ENCODE results near the gene PAQR7.

PAQR7 gene

GRCh38 chr1:25871704-25872494, 3.6 kb downstream of the PAQR7 start:
- DNase-seq, result no peak

GRCh38 chr1:25871086-25871703, 4.3 kb downstream of the PAQR7 start:
- DNase-seq, result no peak

GRCh38 chr1:25870614-25871013, 4.9 kb downstream of the PAQR7 start:
- no peak for DNase-seq

DNA sequence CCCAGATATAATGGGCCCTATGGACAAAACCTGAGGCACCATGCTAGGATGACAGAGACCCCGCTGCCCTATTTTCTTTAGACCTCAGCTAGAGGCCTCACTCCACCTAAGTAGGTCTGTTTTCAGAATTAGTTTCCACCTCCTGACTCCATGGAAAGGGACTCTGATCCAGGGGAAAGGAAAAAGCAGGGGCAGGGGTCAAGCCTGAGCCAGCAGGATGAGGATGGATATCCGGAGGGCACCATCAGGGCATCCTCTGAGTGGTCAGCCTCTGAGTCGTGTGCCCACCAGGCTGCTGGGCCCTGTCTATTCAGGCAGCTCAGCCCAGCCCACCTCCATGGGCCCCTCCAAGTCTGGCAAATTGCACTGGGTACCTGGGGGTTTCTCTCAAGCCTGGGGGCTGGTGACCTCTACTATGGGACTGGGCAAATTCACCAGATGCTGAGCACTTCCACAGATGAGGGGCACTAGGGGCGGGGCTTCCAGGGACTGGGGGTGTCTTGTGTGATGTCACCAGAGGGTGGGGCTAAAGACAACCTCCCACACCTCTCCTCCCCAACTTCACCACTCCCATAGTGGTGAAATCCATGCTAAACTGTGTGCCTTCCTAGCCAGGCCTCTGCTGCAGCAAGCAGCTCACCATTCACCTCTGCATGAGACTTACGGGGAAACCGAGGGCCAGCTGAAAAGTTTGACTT, 5.5 kb downstream of the PAQR7 start:
- DNase-seq, result no peak

- DNase-seq, result no peak
These were observed 8.1 kb downstream of the PAQR7 start for GRCh38 chr1:25867210-25867991.

GRCh38 chr1:25866288-25866687, 9.2 kb downstream of the PAQR7 start:
- DNase-seq, result no peak

GRCh38 chr1:25864434-25864833, 11.1 kb downstream of the PAQR7 start:
- DNase-seq, result no peak

- no peak for DNase-seq
These were observed 11.8 kb downstream of the PAQR7 start for GRCh38 chr1:25863486-25864262.

DNA sequence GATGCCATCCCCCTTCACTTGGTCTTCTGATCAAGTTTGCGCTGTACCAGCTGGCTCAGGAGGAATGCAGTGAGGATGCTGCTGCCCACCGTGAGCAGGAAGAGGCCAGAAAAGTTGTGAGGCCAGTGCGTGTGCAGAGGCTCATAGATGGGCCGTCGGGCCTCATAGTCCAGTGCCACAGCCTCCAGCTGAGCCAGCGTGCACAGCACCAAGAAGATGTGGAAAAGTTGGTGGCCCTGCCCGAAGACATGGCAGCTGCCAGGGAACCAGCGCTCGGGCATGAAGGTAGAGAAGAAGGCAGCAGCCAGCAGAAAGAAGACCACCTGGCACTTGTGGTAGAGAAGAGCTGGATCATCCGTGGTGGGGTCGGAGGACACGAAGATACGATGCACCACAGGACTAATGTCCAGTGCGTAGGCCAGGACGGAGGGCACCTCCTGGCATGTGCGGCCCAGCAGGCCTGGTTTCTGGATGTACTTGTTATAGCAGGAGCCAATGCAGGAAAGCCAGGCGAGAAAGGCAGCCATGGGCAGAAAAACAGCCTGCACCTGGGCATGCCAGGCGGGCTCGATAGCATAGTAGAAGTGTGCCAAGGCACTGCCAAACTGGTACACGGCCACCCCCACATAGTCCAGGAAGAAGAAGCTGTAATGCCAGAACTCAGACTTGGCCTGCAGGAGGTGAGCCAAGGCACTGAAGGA, 12.6 kb downstream of the PAQR7 start:
- no peak for DNase-seq

DNA sequence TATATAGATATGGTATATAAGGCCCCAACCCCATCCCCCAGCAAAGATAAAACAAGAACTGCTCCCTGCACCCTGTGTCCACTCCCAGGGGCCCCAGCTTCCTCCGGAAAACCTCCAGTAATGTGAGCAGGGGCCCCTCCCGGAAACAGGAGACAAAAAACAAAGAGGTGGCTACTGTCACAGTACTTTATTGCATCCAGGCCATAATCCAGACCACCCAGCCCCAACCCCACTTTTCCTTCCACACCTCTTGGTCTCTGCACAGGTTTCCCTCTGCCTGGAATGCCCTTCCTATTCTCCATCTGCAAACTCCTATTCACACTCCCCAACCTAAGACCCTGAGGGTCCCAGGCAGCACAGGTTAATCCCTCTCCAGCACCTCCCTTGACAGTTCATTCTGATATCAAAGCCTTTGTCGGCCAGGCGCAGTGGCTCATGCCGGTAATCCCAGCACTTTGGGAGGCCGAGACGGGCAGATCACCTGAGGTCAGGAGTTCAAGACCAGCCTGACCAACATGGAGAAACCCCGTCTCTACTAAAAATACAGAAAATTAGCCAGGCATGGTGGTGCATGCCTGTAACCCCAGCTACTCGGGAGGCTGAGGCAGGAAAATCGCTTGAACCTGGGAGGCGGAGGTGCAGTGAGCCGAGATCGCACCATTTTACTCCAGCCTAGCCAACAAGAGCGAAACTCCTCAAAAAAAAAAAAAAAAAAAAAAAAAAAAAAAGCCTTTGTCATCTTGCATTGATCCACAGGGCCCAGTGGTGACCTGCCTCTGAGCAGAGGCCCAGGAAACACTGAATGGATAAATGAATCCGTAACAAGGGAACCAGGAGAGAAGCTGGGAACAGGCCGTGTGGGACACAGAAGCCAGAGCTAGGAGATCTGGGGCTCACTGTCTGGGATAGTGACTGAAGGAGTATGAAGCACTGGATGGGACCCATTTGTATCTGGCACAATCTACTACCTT, 13.9 kb downstream of the PAQR7 start:
- DNase-seq, result no peak

- DNase-seq, result peak; percentile 86
These were observed 16.4 kb downstream of the PAQR7 start, which contains the start of gene AUNIP for GRCh38 chr1:25858906-25859789. TSS of gene AUNIP (minus strand) at chr1:25859457. CDS start at chr1:25859357, 100 bp downstream.

DNA sequence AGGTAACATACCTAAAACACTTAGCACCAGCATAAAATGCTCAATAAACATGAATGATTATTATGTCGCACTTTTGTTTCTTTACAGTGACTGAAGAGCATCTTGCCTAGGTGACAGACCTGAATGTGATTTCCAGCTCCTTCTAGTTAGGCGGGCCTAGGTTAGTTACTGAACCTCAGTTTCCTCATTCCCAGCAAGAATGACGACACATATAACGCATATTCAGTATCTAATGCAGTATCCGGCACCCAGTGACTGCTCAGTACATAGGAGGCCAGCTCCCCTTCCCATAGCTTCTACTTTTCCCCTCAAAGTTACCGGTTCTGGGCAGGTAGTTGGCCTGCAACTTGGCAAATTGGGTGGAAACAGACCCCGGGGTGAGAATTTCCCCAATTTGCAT, 17.0 kb downstream of the PAQR7 start:
- DNase-seq, result no peak

DNA sequence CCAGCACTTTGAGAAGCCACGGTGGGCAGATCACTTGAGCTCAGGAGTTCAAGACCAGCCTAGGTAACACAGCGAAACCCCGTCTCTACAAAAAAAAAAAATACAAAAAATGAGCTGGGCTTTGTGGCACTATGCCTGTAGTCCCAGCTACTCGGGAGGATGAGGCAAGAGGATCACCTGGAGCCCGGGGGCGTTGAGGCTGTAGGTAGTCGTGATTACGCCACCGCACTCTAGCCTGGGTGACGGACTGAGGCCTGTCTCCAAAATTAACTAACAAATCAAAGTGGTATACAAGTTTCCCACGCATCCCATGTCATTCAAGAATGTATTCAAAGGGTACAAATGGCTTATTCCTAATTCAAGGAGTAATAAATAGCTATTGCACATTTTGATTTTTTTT, 18.7 kb downstream of the PAQR7 start:
- no peak for DNase-seq

- no peak for DNase-seq
These were observed 21.0 kb downstream of the PAQR7 start for GRCh38 chr1:25854554-25854953.

- DNase-seq, result no peak
These were observed 27.0 kb downstream of the PAQR7 start for GRCh38 chr1:25848531-25848930.

DNA sequence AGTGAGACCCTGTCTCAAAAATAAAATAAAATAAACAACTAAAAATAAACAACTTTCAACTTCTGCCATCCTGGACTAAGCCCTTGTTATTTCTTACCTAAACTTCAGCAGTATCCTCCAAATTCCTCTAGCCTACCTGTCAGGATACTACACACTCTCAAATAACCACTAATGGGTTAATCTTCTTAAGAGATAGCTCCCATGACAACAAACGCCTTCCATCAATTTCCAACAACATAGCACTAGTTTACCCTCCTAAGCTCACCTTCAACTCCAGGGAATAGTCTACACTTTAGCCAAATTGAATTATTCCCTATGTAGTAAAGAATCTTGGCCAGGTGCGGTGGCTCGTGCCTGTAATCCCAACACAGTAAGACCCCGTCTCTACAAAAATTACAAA, 27.6 kb downstream of the PAQR7 start:
- no peak for DNase-seq

DNA sequence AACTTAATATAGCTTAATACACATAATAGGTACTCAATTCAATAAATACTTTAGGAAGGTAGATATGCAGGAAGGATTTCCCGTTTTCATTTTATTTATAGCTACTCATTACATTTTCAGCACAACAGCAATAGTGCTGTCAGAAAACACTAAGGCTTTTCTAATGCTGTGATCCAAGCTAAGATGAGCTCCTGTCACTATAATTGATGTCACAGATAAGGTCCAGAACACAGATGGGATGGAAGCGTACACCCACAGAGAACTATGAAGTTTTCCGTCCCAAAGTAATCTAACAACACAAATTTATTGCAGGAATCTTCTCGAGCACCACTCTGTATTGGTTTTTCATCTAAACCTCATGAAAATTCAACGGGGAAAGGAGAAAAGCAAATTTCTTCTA, 29.8 kb downstream of the PAQR7 start:
- no peak for DNase-seq

DNA sequence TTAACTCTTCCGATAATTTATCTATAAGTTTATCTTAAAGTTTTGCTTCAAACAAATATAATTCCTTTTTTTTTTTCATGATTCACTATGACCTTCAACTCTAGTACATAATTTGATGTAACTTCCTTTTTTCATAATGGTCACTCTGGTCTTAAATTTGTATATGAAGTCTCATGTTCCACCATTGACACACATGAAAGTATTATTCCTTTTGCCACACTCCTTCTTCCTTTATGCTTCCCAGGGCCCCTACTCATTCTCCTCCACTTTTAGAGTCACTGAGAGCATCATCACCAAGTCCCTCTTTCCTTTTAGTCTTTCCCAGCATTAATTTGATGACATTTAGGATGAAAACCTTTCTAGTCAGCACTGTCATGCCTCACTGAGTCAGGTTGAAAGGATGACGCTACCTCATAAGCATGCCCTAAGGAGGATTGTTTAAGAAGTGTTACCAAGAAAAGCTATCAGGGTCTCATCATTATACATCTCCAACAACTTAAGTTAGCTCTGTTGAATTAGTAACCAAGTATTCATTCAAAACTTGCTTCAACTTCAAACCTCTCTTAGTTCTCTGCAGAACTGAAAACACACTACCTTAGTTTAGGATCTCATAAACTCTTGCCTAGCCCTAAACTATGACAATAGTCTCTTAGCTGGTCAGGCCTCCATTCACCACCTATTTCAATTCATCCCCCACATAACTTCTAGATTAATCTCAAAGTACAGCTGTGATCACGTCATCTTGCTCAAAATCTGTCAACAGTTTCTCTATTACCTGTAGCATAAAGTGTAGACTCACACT, 30.8 kb downstream of the PAQR7 start:
- DNase-seq, result no peak

All from fibroblast of upper back skin (primary cell).